Measurements from ENCODE around the gene TUNAR. TPM values are rescaled to one million over a fixed set of nuclear protein-coding genes. Genes with fewer than 3 reads are reported as not detected.

The TUNAR gene
- total and polyA plus RNA-seq, 2 of the 4 experiments (the other 2 are of a cell fraction) = not detected

DNA sequence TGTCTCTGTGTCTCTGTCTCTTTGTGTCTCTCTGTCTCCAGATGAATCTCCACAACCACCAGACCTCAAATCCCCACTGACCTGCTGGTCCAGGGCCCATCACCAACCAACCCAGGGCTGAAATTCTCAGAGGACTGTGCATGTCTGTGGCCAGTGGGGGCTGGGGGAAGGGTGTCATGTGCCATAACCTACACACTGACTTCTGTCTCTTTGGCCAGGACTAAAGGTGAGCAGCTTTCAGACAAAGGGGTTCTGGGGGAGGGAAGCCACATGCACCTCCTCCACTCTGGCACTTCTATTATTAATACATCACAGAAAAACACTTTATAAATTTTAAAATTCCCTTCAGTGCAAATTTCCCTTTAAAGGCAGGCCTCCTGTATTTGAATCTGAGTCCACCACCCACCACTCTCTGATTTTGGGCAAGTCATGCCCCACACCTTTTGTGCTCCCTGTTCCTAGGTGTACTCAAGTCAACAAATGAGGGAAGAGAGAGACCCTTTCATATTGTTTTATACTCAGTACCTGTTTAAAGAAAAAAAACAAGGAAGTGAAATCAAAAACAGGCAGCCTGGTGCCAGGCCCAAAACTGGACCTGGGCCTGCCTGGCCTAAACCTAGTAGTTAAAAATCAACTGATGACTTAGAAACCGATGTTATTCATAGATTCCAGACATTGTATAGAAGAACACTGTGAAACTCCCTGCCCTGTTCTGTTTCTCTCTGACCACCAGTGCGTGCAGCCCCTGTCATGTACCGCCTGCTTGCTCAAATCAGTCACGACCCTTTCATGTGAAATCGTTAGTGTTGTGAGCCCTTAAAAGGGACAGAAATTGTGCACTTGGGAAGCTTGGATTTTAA lies 80.2 kb downstream of the TUNAR start:
- Histone ChIP-seq H4K8ac (ENCODE audit: low read depth in 2 of 2, low read length in 2 of 2) (no peak overlapping the region), H3K9me3 (ENCODE audit: control insufficient read depth, insufficient read depth, low read length) (no peaks in the 10 kb centered on the region), H2BK15ac (ENCODE audit: low read depth, low read length) (no peak overlapping the region), H4K5ac (ENCODE audit: low read depth, low read length) (no peak overlapping the region), H3K4me1 (ENCODE audit: control insufficient read depth, insufficient read depth, low read length) (no peaks in the 10 kb centered on the region), H3K4me2 (ENCODE audit: low read depth, low read length) (no peak overlapping the region), H3K4ac (ENCODE audit: low read depth, low read length) (no peak overlapping the region), H2BK120ac (ENCODE audit: low read depth, low read length) (no peak overlapping the region), H3K79me1 (ENCODE audit: low read depth in 1 of 2, low read length in 2 of 2) (no peaks in the 10 kb centered on the region), H2BK5ac (ENCODE audit: low read depth, low read length, poor library complexity, severe bottlenecking) (no peak overlapping the region), H3K27ac (ENCODE audit: insufficient read depth, low read length) (no peak overlapping the region), H3K23ac (ENCODE audit: low read depth, low read length) (no peak overlapping the region), H2BK20ac (ENCODE audit: low read depth, low read length) (no peak overlapping the region), H2AK5ac (ENCODE audit: low read depth, low read length) (no peak overlapping the region), H4K91ac (ENCODE audit: insufficient read depth, low read depth, low read length) (no peak overlapping the region), H3K4me3 (ENCODE audit: insufficient read depth, low read depth, low read length) (no peak overlapping the region), H3K9ac (ENCODE audit: low read depth, low read length) (no peak overlapping the region), H3K9me1 (ENCODE audit: insufficient read depth, low read length) (no peaks in the 10 kb centered on the region), H3K14ac (replicated peaks; ENCODE audit: low read depth, low read length) (no peak overlapping the region), H4K20me1 (ENCODE audit: insufficient read depth, low read length) (no peaks in the 10 kb centered on the region), H3K56ac (ENCODE audit: extremely low read depth, insufficient read depth, low read length) (no peak overlapping the region), H2AK9ac (replicated peaks; ENCODE audit: low read depth, low read length, poor library complexity) (no peak overlapping the region), H3K18ac (ENCODE audit: low read depth, low read length) (no peak overlapping the region), H3K27me3 (ENCODE audit: control insufficient read depth, insufficient read depth, low read length) (no peaks in the 10 kb centered on the region), H3K36me3 (ENCODE audit: control insufficient read depth, insufficient read depth, low read length) (no peaks in the 10 kb centered on the region), H2AFZ (replicated peaks; ENCODE audit: low read length, poor library complexity) (no peak overlapping the region)
- POLR2A ChIA-PET (ENCODE audit: unreplicated experiment) = no interaction called here
- DNase-seq (no peak), ATAC-seq (ENCODE audit: low read depth) (no peak)
- dilution Hi-C loops (cut with HindIII; ENCODE audit: low sequenced_read_pairs, unreplicated experiment) (no loop called here), in situ Hi-C loops (cut with MboI; ENCODE audit: low sequenced_read_pairs) (no loop called here), intact Hi-C loops (cut with micrococcal nuclease) (no loop called here)
- WGBS, 2 experiments (ENCODE audit: extremely low coverage in 2 of 2, insufficient read length in 1 of 2) = 30% methylated on average over 2 of the region's 5 CpGs; no CpG with 5 or more reads in 1 of the 2 experiments
- BruUV-seq (replicated peaks) = no TSS peak
- CTCF ChIA-PET = no interaction called here
- TF ChIP-seq BHLHE40 (IDR thresholded peaks at IDR 0.05; ENCODE audit: low read depth, low read length) (no peak), POLR2A (IDR thresholded peaks at IDR 0.05; ENCODE audit: low read depth, low read length) (no peak), RAD21 (IDR thresholded peaks at IDR 0.05; ENCODE audit: low read length) (no peak), CHD1 (IDR thresholded peaks at IDR 0.05; ENCODE audit: low read depth, low read length) (no peak), MAZ (IDR thresholded peaks at IDR 0.05; ENCODE audit: borderline replicate concordance, low read depth, low read length) (no peak), CTCF (conservative IDR thresholded peaks at IDR 0.05; ENCODE audit: low read depth, low read length) (no peak), FOS (IDR thresholded peaks at IDR 0.05; ENCODE audit: low read depth, low read length) (no peak), RFX5 (IDR thresholded peaks at IDR 0.05; ENCODE audit: low read depth, low read length) (no peak), SMC3 (IDR thresholded peaks at IDR 0.05; ENCODE audit: low read depth, low read length) (no peak), RCOR1 (IDR thresholded peaks at IDR 0.05; ENCODE audit: insufficient replicate concordance, low read length) (no peak), CEBPB (IDR thresholded peaks at IDR 0.05; ENCODE audit: low read depth, low read length) (no peak), MAFK (IDR thresholded peaks at IDR 0.05; ENCODE audit: low read depth, low read length) (no peak), MXI1 (IDR thresholded peaks at IDR 0.05; ENCODE audit: borderline replicate concordance, low read depth, low read length) (no peak), NFE2L2 (IDR thresholded peaks at IDR 0.05; ENCODE audit: low read depth, low read length) (no peak)
- TF ChIP-seq, protein P1, sequence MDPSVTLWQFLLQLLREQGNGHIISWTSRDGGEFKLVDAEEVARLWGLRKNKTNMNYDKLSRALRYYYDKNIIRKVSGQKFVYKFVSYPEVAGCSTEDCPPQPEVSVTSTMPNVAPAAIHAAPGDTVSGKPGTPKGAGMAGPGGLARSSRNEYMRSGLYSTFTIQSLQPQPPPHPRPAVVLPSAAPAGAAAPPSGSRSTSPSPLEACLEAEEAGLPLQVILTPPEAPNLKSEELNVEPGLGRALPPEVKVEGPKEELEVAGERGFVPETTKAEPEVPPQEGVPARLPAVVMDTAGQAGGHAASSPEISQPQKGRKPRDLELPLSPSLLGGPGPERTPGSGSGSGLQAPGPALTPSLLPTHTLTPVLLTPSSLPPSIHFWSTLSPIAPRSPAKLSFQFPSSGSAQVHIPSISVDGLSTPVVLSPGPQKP (IDR thresholded peaks at IDR 0.05; ENCODE audit: borderline replicate concordance, low read depth, low read length) = no peak
